Measurements from ENCODE around the gene PMEPA1.
A peak's percentile ranks its signal among the peaks of the same experiment; 100 is the strongest.

The PMEPA1 gene

GRCh38 chr20:57708694-57709673 is 831 bp downstream of the PMEPA1 start:
- peak; percentile 44 for DNase-seq

- DNase-seq = no peak
Observed at GRCh38 chr20:57707849-57708693, 1.7 kb downstream of the PMEPA1 start.

DNA sequence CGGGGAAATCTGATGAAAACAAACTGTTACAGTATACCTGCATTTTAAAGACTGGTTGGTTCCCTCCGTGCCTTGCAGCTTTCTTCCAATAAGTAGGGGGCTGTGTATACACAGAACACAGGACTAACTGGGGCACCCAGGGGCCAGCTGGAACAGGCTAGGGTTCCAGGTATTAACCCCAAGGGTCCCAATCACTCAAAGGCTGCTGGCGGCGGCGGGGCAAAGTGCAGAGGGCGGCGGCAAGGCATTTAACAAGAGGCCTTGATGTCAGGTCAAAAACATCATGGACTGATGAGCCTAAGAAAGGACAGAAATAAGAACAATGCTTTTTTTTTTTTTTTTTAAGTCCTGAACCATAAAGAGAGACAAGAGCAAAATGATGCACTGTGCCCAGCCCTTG is 2.5 kb downstream of the PMEPA1 start:
- DNase-seq = no peak

GRCh38 chr20:57705127-57705899 is 4.5 kb downstream of the PMEPA1 start:
- DNase-seq = no peak

DNA sequence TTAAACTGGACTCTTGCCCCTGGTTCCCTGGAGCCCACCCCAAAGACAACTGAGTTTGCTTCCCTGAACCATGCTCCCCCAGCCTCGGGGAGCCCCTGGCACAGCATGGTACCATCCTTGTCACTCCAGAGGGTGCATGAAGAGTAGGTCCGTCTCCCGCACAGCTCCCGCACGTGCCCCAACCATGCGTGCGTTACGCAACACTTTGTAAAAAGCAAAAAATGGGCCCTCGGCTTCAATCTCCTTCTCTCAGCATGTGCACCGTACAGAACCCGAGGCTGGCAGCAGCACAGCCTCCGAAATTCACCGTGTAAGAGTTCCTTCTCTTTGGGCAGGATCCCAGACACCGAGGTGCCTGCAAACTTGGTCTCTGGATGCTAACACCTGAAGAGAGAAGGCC is 5.6 kb downstream of the PMEPA1 start:
- no peak for DNase-seq

GRCh38 chr20:57703013-57703412 is 6.8 kb downstream of the PMEPA1 start:
- peak; percentile 20 for DNase-seq

- no peak for DNase-seq
Observed at GRCh38 chr20:57702521-57702920, 7.3 kb downstream of the PMEPA1 start.

- no peak for DNase-seq
Observed at GRCh38 chr20:57702091-57702490, 7.7 kb downstream of the PMEPA1 start.

DNA sequence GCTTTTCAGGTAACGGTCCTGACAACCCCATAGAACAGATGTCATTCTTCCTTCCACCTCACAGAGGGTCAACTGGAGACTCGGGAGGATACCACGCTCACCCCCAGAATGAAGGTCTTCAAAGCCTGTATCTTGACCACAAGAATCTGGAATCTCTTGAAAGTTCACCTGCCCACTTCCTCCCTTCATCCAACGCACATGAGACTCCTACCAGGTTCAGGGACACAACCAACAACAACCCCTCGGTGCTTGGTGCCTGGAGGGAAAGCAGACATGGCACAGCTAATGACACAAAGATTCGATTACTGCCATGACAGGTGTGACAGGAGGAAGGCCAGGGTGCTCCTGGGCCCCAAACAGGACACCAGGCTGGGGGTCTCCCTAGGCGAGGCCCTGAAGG is 8.2 kb downstream of the PMEPA1 start:
- no peak for DNase-seq

DNA sequence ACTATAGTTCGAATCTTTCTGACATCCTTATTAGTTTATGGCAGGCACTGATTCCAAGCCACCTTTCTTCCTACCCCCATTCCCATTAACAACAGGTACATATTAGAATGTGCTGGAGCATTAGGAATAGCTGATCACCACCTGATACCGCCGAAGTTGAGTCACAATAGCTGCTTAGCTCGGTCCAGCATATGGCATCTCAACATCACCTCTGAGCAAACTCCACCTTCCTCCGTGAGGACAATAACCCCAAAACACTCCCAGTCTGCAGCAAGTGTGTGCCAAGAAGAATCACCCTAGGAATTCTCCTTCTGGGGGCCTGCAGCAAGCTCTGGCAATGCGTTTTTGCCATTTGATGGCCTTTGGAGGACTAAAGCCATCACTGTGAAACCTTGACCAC is 8.7 kb downstream of the PMEPA1 start:
- DNase-seq = no peak

- no peak for DNase-seq
Observed at GRCh38 chr20:57699395-57699794, 10.4 kb downstream of the PMEPA1 start.

DNA sequence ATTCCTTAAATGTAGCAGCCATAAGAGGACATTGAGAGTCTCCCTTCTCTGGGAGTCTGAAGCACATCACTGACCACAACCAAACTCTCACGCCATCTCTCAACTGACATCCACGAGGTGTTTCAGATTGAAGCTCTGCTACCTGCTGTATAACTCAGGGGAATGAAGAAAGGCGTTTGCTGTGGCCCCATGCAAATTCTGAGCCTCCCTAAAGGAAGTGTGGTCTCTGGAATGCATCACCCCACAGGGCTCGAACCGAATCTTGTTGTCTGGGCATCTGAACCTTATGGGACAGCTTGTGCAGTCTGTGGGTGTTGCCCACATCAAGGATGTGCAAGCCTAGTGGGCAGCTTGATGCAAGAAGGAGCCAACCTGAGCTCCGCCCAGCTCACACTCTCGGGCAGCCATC is 10.9 kb downstream of the PMEPA1 start:
- DNase-seq = no peak

DNA sequence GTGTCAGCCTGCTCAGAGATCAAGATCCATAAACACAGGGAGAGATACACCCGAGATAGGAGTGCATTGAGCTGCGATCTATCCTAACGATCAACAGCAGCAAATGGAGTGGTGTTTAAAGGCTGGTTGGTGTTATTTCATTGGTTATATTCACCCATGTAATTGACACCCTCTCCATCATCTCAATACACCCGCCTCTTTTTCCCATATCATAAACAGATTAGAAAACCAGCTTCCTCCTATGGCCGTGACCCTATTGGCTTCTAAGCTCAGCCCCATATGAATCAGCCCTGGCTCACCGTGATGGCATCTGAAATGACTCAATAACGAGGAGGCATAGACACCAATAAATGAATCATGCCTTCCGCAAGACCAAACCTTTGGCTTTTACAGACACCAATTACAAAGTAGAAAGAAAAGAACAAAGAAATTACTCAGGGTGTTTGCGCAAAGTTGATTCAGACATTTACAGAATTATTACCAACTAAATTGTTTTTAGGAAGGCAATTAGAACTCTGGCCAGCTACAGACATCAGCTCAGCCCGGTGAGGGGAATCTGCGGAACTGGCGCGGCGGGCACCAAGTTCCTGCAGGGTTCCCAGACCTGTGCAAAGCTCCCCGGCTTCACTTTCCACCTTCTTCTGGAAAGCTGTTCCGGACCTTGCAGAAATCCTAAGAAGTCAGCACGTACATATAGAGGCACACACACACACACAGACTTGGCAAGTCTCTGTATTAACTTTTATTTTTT is 11.5 kb downstream of the PMEPA1 start:
- no peak for DNase-seq

DNA sequence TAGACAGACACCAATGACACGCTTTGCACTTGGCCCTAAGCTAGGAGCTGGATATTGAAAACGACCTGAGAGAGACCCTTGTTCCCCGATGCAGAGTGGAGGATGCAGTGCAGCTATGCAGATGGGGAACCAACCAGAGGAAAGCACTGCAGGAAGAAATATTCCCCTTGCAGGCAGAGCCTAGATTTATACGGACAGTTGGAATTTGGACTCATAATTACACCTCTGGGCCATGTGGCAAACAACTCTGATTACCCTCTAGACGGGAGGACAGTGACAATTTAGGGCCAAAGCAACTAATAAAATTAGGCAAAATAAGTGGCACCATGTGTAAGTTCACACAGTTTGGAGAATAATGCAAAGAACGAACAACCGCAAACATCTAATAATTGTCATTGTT is 12.3 kb downstream of the PMEPA1 start:
- DNase-seq = no peak

GRCh38 chr20:57696401-57696961 is 13.3 kb downstream of the PMEPA1 start:
- DNase-seq = no peak

- DNase-seq = no peak
Observed at GRCh38 chr20:57695940-57696339, 13.9 kb downstream of the PMEPA1 start.

DNA sequence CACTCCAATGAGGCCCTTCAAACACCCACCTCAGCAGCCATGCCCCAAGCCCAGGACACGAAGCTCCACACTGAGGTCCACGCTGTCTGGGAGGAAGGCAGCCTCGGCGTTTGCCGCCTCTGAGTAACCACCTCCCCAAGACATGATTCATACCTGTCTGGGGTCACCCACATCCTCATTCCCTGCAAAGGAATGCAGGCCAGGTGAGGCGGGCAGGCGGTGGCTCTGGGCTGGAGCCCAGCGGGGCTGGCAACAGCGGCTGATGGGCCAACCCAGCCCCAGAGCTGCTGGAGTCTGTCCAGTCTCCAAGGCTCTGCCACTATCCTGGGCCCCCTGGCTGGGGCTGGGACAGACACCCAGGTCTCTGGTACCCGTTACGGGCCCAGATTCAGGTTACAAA is 14.8 kb downstream of the PMEPA1 start:
- DNase-seq = no peak

- no peak for DNase-seq
Observed at GRCh38 chr20:57694481-57694880, 15.3 kb downstream of the PMEPA1 start.

DNA sequence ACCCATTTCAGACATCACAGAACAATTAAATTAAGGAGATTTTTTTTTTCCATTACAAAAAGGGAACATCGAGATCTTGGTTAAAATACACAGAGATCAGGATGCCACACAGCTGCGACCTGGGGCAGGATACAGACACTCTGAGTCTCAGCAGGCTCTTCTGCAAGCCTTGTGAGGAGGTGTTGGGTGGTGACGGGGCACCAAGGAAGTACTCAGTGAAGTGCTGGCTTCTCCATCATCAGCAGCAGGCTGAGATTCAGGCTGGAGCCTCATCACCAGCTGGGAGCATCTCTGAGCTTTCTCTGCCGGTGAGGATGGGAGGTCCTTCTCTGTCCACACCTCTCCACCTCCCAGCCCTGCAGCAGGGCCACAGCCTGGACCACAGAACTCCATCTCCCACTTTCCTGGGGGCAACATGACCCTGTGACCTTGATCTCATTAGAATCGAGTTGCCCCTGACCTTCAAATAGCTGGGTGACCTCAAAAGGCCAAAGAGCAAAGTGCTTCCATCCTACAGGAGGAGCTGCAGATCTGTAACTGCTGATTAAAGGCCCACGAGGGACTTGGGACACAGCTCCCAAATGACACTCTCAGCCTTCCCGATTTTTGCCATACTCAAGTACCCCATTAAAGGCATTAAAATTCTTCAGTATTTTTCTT is 16.0 kb downstream of the PMEPA1 start:
- no peak for DNase-seq

DNA sequence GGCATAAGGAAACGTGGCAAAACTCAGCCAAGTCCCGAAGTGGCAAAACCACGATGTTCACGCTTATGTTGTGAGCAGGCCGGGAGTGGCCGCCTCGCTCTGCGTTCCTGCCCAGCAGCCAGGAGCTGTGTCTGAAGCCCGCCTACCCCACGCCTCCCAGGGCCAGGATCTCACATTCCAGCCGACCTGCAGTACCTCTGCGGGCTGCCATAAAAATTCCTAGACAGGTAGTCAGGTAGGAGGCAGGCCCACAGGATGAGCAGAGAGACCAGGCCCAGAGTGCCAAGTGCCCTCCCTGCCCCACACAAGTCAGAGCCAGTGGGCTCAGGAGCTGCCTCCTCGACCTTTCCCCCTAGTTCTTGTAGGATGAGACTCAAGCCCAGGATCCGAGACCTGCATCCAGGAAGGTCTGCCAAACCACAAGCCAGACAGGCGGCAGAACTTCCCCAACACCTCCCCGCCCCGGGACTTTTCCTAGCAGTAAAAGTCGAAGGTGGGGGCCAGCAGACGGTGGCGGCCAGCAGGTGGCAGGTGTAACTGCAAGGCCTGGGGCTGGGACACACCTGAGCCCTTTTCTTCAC is 16.7 kb downstream of the PMEPA1 start:
- peak; percentile 58 for DNase-seq

- no peak for DNase-seq
Observed at GRCh38 chr20:57692393-57692792, 17.4 kb downstream of the PMEPA1 start.
